Skeletal muscle tissue (tissue), 4 donors: ENCODE results near the gene PCDHA9. TPM values are rescaled to one million over a fixed set of nuclear protein-coding genes. Genes with fewer than 3 reads are reported as not detected.

Experiments used
- H3K27ac ChIP-seq: one replicate; pipeline ENCODE4 v1.7.0; 2013; ENCODE audit warnings: mild to moderate bottlenecking, low read depth, low read length, inconsistent platforms
- H3K27me3 ChIP-seq, 3 donors: one replicate each; pipeline ENCODE4 v1.7.0; 2013; ENCODE audit warnings: low read length in 3 of 3; ENCODE audit not compliant: control insufficient read depth in 3 of 3, insufficient read depth in 3 of 3
- H3K36me3 ChIP-seq, 3 donors: one replicate each; pipeline ENCODE4 v1.7.0; 2013; ENCODE audit warnings: low read length in 3 of 3; ENCODE audit not compliant: control insufficient read depth in 3 of 3, insufficient read depth in 3 of 3
- H3K4me1 ChIP-seq, 3 donors: one replicate each; pipeline ENCODE4 v1.7.0; 2013; ENCODE audit warnings: low read length in 3 of 3, mild to moderate bottlenecking in 3 of 3; ENCODE audit not compliant: control insufficient read depth in 3 of 3, insufficient read depth in 3 of 3
- H3K4me3 ChIP-seq, 3 donors: one replicate each; pipeline ENCODE4 v1.7.0; 2013; ENCODE audit warnings: low read length in 3 of 3
- H3K9ac ChIP-seq, 3 donors: one replicate each; pipeline ENCODE4 v1.7.0; 2013; ENCODE audit warnings: low read length in 3 of 3, mild to moderate bottlenecking in 3 of 3, moderate library complexity in 2 of 3, low read depth in 1 of 3
- H3K9me3 ChIP-seq, 3 donors: one replicate each; pipeline ENCODE4 v1.7.0; 2013; ENCODE audit warnings: low read length in 3 of 3; ENCODE audit not compliant: control insufficient read depth in 3 of 3
- total RNA-seq: library from RNA; depleted of rRNA; stranded (reverse); fragments of >200 nt; gene quantifications from one replicate; pipeline ENCODE4 v1.2.3, GENCODE V29; 2014
- donor health status: Osteomylitis.

The PCDHA9 gene
- total RNA-seq, 1 donor from 2014 or later, result 0.52 TPM

GRCh38 chr5:140882591-140882899 is 34.4 kb downstream of the PCDHA9 start:
- H3K27me3 ChIP-seq, result peaks cover 0 to 8% (median 4%) of the 10 kb centered on the region in 3 donors
- peaks cover 0 to 7% (median 0%) of the 10 kb centered on the region in 3 donors for H3K9me3 ChIP-seq

GRCh38 chr5:140883373-140883772 is 35.2 kb downstream of the PCDHA9 start:
- Histone ChIP-seq H3K9ac (no peak overlapping the region), H3K9me3 (peaks cover 0 to 7% (median 0%) of the 10 kb centered on the region in 3 donors), H3K4me1 (no peaks in the 10 kb centered on the region), H3K4me3 (no peak overlapping the region), H3K27ac (no peak overlapping the region), H3K27me3 (peaks cover 0 to 7% (median 4%) of the 10 kb centered on the region in 3 donors), H3K36me3 (no peaks in the 10 kb centered on the region)

More at GRCh38 chr5:140882591-140882899, 34.4 kb downstream of the PCDHA9 start:
- Histone ChIP-seq H3K9ac (no peak overlapping the region), H3K4me1 (no peaks in the 10 kb centered on the region), H3K4me3 (no peak overlapping the region), H3K27ac (no peak overlapping the region), H3K36me3 (no peaks in the 10 kb centered on the region)

- Histone ChIP-seq H3K27ac (no peak overlapping the region), H3K4me3 (no peak overlapping the region), H3K9ac (no peak overlapping the region), H3K36me3 (no peaks in the 10 kb centered on the region), H3K27me3 (peaks cover 0 to 7% (median 4%) of the 10 kb centered on the region in 3 donors), H3K4me1 (no peaks in the 10 kb centered on the region), H3K9me3 (peaks cover 0 to 7% (median 0%) of the 10 kb centered on the region in 3 donors)
Measured at GRCh38 chr5:140883927-140884697, 35.9 kb downstream of the PCDHA9 start.

Other genes starting within 250 kb of the PCDHA9 start
- 39.7 TPM for gene CD14, start 215.2 kb upstream of the PCDHA9 start, total RNA-seq
- 2.6 TPM for gene TMCO6, start 208.9 kb upstream of the PCDHA9 start, total RNA-seq
- gene NDUFA2, start 200.8 kb upstream of the PCDHA9 start, total RNA-seq, result 42.8 TPM
- gene IK, start 200.6 kb upstream of the PCDHA9 start, total RNA-seq, result 60.5 TPM
- 9.4 TPM for gene WDR55, start 183.5 kb upstream of the PCDHA9 start, total RNA-seq
- not detected for gene DND1, start 174.8 kb upstream of the PCDHA9 start, total RNA-seq
- 40.2 TPM for gene HARS1, start 157.0 kb upstream of the PCDHA9 start, total RNA-seq
- gene HARS2, start 156.9 kb upstream of the PCDHA9 start, total RNA-seq, result 15.7 TPM
- gene ZMAT2, start 147.9 kb upstream of the PCDHA9 start, total RNA-seq, result 33.4 TPM
- gene PCDHA1, start 62.2 kb upstream of the PCDHA9 start, total RNA-seq, result not detected
- gene PCDHA2, start 53.5 kb upstream of the PCDHA9 start, total RNA-seq, result under 0.01 TPM
- not detected for gene PCDHA3, start 47.3 kb upstream of the PCDHA9 start, total RNA-seq
- 0.52 TPM for gene PCDHA4, start 41.3 kb upstream of the PCDHA9 start, total RNA-seq
- gene PCDHA5, start 26.8 kb upstream of the PCDHA9 start, total RNA-seq, result not detected
- under 0.01 TPM for gene PCDHA6, start 20.4 kb upstream of the PCDHA9 start, total RNA-seq
- 0.52 TPM for gene PCDHA7, start 14.1 kb upstream of the PCDHA9 start, total RNA-seq
- 0.52 TPM for gene PCDHA8, start 7.2 kb upstream of the PCDHA9 start, total RNA-seq
- gene PCDHA10, start 7.5 kb downstream of the PCDHA9 start, total RNA-seq, result under 0.01 TPM
- gene PCDHA11, start 20.6 kb downstream of the PCDHA9 start, total RNA-seq, result under 0.01 TPM
- gene PCDHA12, start 26.9 kb downstream of the PCDHA9 start, total RNA-seq, result not detected
- under 0.01 TPM for gene PCDHA13, start 33.7 kb downstream of the PCDHA9 start, total RNA-seq
- 0.52 TPM for gene PCDHAC1, start 77.9 kb downstream of the PCDHA9 start, total RNA-seq
- 2.1 TPM for gene PCDHAC2, start 118.1 kb downstream of the PCDHA9 start, total RNA-seq
- gene PCDHB1, start 203.0 kb downstream of the PCDHA9 start, total RNA-seq, result not detected
- gene PCDHB2, start 246.2 kb downstream of the PCDHA9 start, total RNA-seq, result 2.6 TPM